K562 (cell line): ENCODE results near the gene PSMC3IP. TPM values are rescaled to one million over a fixed set of nuclear protein-coding genes. Genes with fewer than 3 reads are reported as not detected.
A peak's percentile ranks its signal among the peaks of the same experiment; 100 is the strongest.

Experiments used
- ARID3A ChIP-seq: IDR thresholded peaks from 2 replicates; pipeline ENCODE4 v1.6.1; 2012; ENCODE audit warnings: low read depth, low read length, improper control_type of control experiment, borderline replicate concordance
- CXXC5 ChIP-seq: fragments of 250-450 bp; sonication (Bioruptor Pico); IDR thresholded peaks from 2 replicates; pipeline ENCODE4 v1.8.0; 2022; ENCODE audit warnings: inconsistent platforms, mild to moderate bottlenecking, moderate library complexity
- ELF1 ChIP-seq: fragments of 200-800 bp; sonication (Bioruptor generic); IDR thresholded peaks from 2 replicates; pipeline ENCODE4 v1.6.1; 2016; ENCODE audit warnings: missing genetic modification characterization, missing compliant biosample characterization
- GABPB1 ChIP-seq: sonication (generic); formaldehyde crosslinking; IDR thresholded peaks from 2 replicates; pipeline ENCODE4 v1.8.0; 2022; ENCODE audit warnings: mild to moderate bottlenecking, missing genetic modification reagents
- HMGN3 ChIP-seq: IDR thresholded peaks from 2 replicates; pipeline ENCODE4 v1.6.1; 2011; ENCODE audit warnings: borderline replicate concordance, low read depth, mild to moderate bottlenecking, mixed read lengths, low read length; ENCODE audit not compliant: insufficient read length; ENCODE audit errors: extremely low read depth
- L3MBTL2 ChIP-seq: fragments of 450-650 bp; IDR thresholded peaks from 2 replicates; pipeline ENCODE4 v1.6.1; 2016; ENCODE audit warnings: mild to moderate bottlenecking, moderate library complexity
- LCOR ChIP-seq: sonication (generic); formaldehyde crosslinking; IDR thresholded peaks from 2 replicates; pipeline ENCODE4 v1.8.0; 2022; ENCODE audit warnings: mild to moderate bottlenecking, missing genetic modification reagents
- SIN3B ChIP-seq: fragments of 450-650 bp; IDR thresholded peaks from 2 replicates; pipeline ENCODE4 v1.6.1; 2017; ENCODE audit warnings: low read depth, mild to moderate bottlenecking, moderate library complexity
- THAP7 ChIP-seq: fragments of 250-450 bp; sonication (Bioruptor Pico); IDR thresholded peaks from 2 replicates; pipeline ENCODE4 v1.5.0; 2021
- ZBTB2 ChIP-seq: fragments of 450-650 bp; IDR thresholded peaks from 2 replicates; pipeline ENCODE4 v1.6.1; 2016; ENCODE audit warnings: antibody characterized with exemption
- ZBTB9 ChIP-seq: fragments of 450-650 bp; formaldehyde crosslinking; IDR thresholded peaks from 2 replicates; pipeline ENCODE4 v1.4.0; 2020; ENCODE audit warnings: mild to moderate bottlenecking, moderate library complexity
- ZFP91 ChIP-seq: sonication (generic); formaldehyde crosslinking; IDR thresholded peaks from 2 replicates; pipeline ENCODE4 v1.8.0; 2022; ENCODE audit warnings: mild to moderate bottlenecking, missing genetic modification reagents
- ZNF57 ChIP-seq: fragments of 450-650 bp; formaldehyde crosslinking; IDR thresholded peaks from 2 replicates; pipeline ENCODE4 v1.4.0; 2020; ENCODE audit warnings: mild to moderate bottlenecking, moderate library complexity
- ZNF592 ChIP-seq: fragments of 450-650 bp; IDR thresholded peaks from 2 replicates; pipeline ENCODE4 v1.6.1; 2017; ENCODE audit warnings: antibody characterized with exemption, mild to moderate bottlenecking
- ZNF830 ChIP-seq: fragments of 250-450 bp; sonication (Bioruptor Pico); IDR thresholded peaks from 2 replicates; pipeline ENCODE4 v1.5.0; 2021; ENCODE audit warnings: mild to moderate bottlenecking
- polyA plus RNA-seq, 8 experiments: library from polyadenylated mRNA; depleted of rRNA in 4 of 8; stranded (reverse) in 5 of 8; unstranded in 3 of 8; fragments of >200 nt; fragmentation: Nextera tagmentation in 2 of 8; fragmentation: Illumina TruSeq in 1 of 8; extraction: Ambion mirVana in 2 of 8; extraction: Trizol in 1 of 8; gene quantifications; 2 replicates each; pipeline versions ENCODE4 v1.2.1 to v1.2.3, GENCODE V29; 2011 to 2014; ENCODE audit warnings: inconsistent platforms in 1 of 8, missing spikeins in 1 of 8
- total RNA-seq, 7 experiments: library from RNA; depleted of rRNA in 6 of 7; stranded (reverse); fragments of >200 nt in 6 of 7; fragmentation: Illumina TruSeq in 2 of 7; extraction: Trizol in 2 of 7; gene quantifications; 2 replicates each; pipeline versions ENCODE4 v1.2.1 to v1.2.3, GENCODE V29; 2011 to 2021; ENCODE audit warnings: low replicate concordance in 1 of 7

Gene PSMC3IP
- total and polyA plus RNA-seq, 9 of the 15 experiments (the other 6 are each of a cell fraction or from before 2014, with no cell fraction given) = 13.8 to 65.6 (median 32.8) TPM

GRCh38 chr17:42566883-42567573 lies 10.5 kb downstream of the PSMC3IP start, which contains the start of gene MLX (continued):
- TF ChIP-seq LCOR (CRISPR knock-in tag) = no peak
- TF ChIP-seq ZNF57 (CRISPR knock-in tag) = no peak
- no peak; the same call in 1 of the 2 replicates for TF ChIP-seq ZBTB9 (CRISPR knock-in tag)
- TF ChIP-seq ZNF830 (CRISPR knock-in tag) = no peak
- TF ChIP-seq THAP7 (CRISPR knock-in tag) = 0 out of 2 replicates have a peak, but pooled peaks have one; percentile 37
- TF ChIP-seq ELF1 = peak; percentile 77
- peak; percentile 94 for TF ChIP-seq ZBTB2
- TF ChIP-seq ARID3A = no peak
- peak; percentile 86 for TF ChIP-seq GABPB1
- 0 out of 2 replicates have a peak, but pooled peaks have one; percentile 77 for TF ChIP-seq L3MBTL2
- TF ChIP-seq SIN3B = 0 out of 2 replicates have a peak, but pooled peaks have one; percentile 16
- peak; percentile 65 for TF ChIP-seq HMGN3
- no peak for TF ChIP-seq ZFP91
- TF ChIP-seq ZNF592 = peak; percentile 84; the same call in 1 of the 2 replicates
- TF ChIP-seq CXXC5 = peak; percentile 74
